WTC11 (cell line): ENCODE measurements around the gene NGDN.

Experiments
- ETV6 ChIP-seq: sonication (generic); formaldehyde crosslinking; IDR thresholded peaks from 2 replicates; pipeline ENCODE4 v1.8.1; 2022; ENCODE audit warnings: mild to moderate bottlenecking, missing genetic modification reagents
- HMGA2 ChIP-seq: fragments of 250-450 bp; sonication (Bioruptor Pico); IDR thresholded peaks from 2 replicates; pipeline ENCODE4 v1.4.0; 2021; ENCODE audit warnings: mild to moderate bottlenecking, moderate library complexity
- RORB ChIP-seq: fragments of 250-450 bp; sonication (Bioruptor Pico); IDR thresholded peaks from 2 replicates; pipeline ENCODE4 v1.9.0; 2021; ENCODE audit warnings: mild to moderate bottlenecking
- TCF7 ChIP-seq: sonication (generic); formaldehyde crosslinking; IDR thresholded peaks from 2 replicates; pipeline ENCODE4 v1.8.0; 2022; ENCODE audit warnings: mild to moderate bottlenecking, low read depth, missing genetic modification reagents, moderate library complexity
- TF ChIP-seq, protein P1 (sequence below): fragments of 200-600 bp; IDR thresholded peaks from 2 replicates; pipeline ENCODE4 v1.8.0; 2022; ENCODE audit warnings: antibody characterized with exemption
- TF ChIP-seq, protein P2 (sequence below): sonication (generic); formaldehyde crosslinking; IDR thresholded peaks from 2 replicates; pipeline ENCODE4 v1.8.0; 2022; ENCODE audit warnings: mild to moderate bottlenecking, missing genetic modification reagents
- TF ChIP-seq, protein P3 (sequence below): sonication (generic); formaldehyde crosslinking; IDR thresholded peaks from 2 replicates; pipeline ENCODE4 v1.8.1; 2022; ENCODE audit warnings: mild to moderate bottlenecking, missing genetic modification reagents, moderate library complexity, borderline replicate concordance
- TF ChIP-seq, protein P4 (sequence below): sonication (generic); formaldehyde crosslinking; IDR thresholded peaks from 2 replicates; pipeline ENCODE4 v1.8.1; 2023; ENCODE audit warnings: mild to moderate bottlenecking, missing genetic modification reagents, moderate library complexity
- TF ChIP-seq, protein P5 (sequence below): sonication (generic); formaldehyde crosslinking; IDR thresholded peaks from 2 replicates; pipeline ENCODE4 v1.8.1; 2023; ENCODE audit warnings: mild to moderate bottlenecking, missing genetic modification reagents

DNA sequence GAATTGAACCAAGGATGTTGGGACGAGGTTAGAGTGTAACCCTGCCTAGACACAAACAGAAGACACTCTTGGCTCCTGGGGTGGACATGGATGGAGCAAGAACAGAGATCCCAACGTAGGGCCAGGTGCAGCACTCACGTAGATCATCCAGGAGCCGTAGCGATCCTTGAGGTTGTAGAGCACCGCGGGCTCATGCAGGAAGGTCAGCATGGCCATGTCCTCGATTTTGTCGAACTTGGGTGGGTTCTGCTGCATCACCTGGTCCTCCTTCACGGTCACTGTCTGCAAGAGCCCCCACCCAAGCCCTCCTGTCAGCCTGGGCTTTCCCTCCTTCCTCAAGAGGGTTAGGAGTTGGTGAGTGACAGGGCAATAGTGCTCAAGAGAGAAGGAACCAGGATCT, 36.6 kb upstream of the NGDN start:
- TF ChIP-seq, protein P1, sequence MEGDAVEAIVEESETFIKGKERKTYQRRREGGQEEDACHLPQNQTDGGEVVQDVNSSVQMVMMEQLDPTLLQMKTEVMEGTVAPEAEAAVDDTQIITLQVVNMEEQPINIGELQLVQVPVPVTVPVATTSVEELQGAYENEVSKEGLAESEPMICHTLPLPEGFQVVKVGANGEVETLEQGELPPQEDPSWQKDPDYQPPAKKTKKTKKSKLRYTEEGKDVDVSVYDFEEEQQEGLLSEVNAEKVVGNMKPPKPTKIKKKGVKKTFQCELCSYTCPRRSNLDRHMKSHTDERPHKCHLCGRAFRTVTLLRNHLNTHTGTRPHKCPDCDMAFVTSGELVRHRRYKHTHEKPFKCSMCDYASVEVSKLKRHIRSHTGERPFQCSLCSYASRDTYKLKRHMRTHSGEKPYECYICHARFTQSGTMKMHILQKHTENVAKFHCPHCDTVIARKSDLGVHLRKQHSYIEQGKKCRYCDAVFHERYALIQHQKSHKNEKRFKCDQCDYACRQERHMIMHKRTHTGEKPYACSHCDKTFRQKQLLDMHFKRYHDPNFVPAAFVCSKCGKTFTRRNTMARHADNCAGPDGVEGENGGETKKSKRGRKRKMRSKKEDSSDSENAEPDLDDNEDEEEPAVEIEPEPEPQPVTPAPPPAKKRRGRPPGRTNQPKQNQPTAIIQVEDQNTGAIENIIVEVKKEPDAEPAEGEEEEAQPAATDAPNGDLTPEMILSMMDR: no peak
- TF ChIP-seq, protein P2, sequence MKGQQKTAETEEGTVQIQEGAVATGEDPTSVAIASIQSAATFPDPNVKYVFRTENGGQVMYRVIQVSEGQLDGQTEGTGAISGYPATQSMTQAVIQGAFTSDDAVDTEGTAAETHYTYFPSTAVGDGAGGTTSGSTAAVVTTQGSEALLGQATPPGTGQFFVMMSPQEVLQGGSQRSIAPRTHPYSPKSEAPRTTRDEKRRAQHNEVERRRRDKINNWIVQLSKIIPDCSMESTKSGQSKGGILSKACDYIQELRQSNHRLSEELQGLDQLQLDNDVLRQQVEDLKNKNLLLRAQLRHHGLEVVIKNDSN: no peak
- TF ChIP-seq HMGA2 (CRISPR knock-in tag): no peak
- no peak for TF ChIP-seq RORB (CRISPR knock-in tag)
- TF ChIP-seq, protein P3, sequence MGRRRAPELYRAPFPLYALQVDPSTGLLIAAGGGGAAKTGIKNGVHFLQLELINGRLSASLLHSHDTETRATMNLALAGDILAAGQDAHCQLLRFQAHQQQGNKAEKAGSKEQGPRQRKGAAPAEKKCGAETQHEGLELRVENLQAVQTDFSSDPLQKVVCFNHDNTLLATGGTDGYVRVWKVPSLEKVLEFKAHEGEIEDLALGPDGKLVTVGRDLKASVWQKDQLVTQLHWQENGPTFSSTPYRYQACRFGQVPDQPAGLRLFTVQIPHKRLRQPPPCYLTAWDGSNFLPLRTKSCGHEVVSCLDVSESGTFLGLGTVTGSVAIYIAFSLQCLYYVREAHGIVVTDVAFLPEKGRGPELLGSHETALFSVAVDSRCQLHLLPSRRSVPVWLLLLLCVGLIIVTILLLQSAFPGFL: no peak
- TF ChIP-seq, protein P4, sequence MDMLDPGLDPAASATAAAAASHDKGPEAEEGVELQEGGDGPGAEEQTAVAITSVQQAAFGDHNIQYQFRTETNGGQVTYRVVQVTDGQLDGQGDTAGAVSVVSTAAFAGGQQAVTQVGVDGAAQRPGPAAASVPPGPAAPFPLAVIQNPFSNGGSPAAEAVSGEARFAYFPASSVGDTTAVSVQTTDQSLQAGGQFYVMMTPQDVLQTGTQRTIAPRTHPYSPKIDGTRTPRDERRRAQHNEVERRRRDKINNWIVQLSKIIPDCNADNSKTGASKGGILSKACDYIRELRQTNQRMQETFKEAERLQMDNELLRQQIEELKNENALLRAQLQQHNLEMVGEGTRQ (CRISPR knock-in tag): no peak
- TF ChIP-seq, protein P5, sequence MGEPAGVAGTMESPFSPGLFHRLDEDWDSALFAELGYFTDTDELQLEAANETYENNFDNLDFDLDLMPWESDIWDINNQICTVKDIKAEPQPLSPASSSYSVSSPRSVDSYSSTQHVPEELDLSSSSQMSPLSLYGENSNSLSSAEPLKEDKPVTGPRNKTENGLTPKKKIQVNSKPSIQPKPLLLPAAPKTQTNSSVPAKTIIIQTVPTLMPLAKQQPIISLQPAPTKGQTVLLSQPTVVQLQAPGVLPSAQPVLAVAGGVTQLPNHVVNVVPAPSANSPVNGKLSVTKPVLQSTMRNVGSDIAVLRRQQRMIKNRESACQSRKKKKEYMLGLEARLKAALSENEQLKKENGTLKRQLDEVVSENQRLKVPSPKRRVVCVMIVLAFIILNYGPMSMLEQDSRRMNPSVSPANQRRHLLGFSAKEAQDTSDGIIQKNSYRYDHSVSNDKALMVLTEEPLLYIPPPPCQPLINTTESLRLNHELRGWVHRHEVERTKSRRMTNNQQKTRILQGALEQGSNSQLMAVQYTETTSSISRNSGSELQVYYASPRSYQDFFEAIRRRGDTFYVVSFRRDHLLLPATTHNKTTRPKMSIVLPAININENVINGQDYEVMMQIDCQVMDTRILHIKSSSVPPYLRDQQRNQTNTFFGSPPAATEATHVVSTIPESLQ (CRISPR knock-in tag): no peak
- TF ChIP-seq TCF7: no peak
- no peak for TF ChIP-seq ETV6 (CRISPR knock-in tag)
